GM11168 (cell line): Measurements from ENCODE around the gene ZFHX3.

Experiments
- in situ Hi-C: fragments of 300-500 bp; cut with MboI; formaldehyde crosslinking; loops from one replicate; pipeline ENCODE4 v1.12.0; 2022; ENCODE audit warnings: low sequenced_read_pairs; ENCODE audit not compliant: unreplicated experiment

The ZFHX3 gene

DNA sequence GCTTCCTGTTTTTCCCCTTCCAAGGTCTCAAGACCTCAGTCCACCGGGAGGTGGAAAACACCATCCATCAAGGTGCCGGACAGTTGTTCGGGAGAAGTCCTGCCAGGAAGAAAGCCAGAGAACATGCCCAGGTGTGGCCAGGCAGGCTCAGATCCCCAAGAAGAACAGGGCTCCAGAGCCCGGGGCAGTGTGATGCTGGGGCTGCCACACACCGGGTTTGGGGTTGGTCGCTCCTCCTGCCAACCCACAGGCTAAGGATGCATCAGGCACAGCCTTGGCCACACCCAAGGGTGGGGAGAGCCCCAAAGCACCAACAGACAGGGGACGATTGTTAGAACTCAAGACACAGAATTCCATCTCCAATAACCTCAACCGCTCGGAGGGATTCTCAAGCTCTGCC lies 19.7 kb downstream of the ZFHX3 start:
- in situ Hi-C loops, result no loop called here

DNA sequence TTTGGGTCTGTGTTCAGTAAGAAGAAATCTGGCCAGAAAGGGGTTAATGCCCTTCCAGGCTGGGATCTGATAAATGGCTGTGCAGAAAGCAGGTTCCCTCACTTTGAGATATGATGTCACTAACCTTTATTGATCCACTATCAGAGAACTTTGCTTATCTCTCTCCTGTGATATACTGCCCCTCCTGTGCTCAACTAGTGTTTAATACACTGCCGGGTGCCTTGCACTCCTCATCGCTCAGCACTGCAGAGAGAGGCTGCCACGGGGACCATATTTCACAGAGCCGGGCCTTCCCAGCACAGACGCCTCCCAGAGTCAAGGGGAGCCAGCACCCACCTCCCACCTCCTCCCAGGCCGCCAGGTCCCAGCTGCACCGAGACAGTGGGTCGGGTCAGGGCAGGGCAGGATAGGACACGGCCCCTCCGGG lies 20.2 kb downstream of the ZFHX3 start:
- in situ Hi-C loops, result no loop called here

DNA sequence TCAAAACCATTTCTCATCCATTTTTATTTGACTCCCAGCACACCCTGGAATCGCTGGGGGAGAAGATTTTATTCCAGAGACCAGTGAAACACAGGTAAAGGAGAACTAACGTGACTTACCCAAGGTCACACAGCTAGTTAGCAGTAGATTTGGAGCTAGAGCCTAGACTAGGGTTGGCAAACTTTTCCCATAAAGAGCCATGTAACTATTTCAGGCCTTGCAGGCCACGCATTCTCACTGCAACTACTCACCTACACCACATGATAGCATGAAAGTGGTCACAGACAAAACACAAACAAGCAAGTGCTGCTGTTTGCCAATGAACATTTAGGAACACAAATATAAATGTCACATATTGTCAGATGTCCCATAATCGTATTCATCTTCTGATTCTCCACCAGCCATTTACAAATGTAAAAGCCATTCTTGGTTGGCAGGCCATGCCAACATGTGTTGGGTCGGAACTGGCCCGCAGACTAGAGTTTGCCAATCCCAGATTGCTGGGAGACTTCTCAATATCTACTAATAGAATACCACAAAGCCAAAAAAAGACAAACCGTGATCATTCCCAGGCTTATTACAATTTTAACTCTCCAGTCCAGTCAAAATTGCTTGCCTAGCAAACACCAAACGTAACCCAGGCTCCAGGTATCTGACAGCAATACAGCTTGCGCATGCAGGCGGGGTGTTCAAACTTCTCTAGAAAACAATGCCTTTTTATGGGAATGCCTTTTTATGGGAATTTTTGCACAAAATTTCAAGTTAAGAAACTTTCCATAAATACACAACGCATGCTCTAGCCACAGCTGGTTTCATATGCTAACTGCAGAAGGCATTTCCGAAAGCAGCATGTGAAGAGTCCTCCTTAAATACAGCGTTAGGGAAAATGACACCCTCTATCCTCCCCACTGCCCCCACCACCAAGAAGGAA lies 20.9 kb downstream of the ZFHX3 start:
- in situ Hi-C loops, result no loop called here

DNA sequence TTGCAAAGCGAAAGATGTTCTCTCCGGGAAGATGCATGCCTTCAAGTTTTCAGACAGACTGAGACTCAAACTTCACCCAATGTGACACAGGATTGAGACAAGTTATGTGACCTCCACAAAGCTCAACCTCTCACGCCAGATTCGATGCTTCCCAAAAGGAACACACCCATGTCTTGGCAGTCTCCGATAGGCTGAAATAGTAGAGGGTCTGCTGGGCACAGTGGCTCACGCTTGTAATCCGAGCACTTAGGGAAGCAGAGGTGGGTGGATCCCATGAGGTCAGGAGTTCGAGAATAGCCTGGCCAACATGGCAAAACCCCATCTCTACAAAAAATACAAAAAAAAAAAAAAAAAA lies 22.1 kb downstream of the ZFHX3 start:
- in situ Hi-C loops, result no loop called here

DNA sequence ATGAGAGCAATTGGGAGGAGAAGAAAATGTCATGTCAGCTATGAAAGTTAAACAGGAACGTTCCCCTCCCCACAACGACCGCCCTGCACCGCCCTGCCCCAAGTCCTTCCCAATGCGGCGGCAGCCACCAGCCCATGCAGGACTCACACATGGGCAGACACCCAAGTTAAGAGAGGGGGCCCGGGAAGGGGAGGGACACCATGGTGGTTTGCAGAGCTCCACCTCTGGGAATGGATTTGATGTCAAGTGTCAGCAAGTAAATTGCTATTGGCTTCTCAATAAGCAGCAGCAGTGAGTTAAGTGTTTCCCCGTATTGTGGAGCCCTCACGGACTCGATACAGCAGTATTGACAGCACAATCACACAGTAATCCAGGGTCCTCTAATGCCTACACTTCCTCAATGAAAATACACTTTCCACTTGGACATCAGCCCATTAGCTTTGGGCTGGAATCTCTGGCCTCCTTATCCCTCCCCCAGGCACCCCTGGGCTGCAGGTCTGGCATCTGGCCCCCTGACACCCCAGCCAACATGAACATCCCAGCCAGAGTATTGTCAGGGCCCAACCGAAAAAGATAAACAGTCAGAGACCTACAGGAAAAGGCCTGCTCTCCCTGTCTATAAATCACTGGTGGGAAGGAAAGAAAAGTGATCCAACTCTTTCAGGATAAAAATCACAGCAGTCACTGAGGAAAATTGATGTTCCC lies 22.6 kb downstream of the ZFHX3 start:
- in situ Hi-C loops, result no loop called here

DNA sequence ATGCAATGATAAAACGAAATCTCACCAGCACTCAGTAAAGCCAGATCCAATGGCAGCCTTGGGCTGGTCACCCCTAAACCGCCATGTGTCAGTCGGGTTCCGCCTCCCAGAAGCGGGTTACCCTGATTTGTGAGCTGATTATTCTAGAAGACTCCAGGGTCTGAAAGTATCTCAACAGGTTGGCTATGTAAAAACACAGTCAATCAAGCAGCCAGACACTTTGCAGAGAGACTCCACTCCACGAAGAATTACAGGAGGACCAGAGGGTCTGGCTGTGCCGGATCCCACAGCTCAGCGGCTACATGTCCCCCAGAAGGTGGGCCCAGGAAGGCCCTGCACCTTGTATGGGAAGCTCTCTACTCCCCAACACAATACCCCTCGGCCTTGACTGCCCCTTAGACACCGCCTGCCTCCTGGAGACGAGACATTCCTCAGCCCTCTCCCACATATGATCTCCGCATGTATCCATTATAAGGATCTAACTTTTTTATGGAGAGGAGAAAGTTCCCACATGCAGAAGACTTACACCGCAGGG lies 23.3 kb downstream of the ZFHX3 start:
- in situ Hi-C loops, result no loop called here

DNA sequence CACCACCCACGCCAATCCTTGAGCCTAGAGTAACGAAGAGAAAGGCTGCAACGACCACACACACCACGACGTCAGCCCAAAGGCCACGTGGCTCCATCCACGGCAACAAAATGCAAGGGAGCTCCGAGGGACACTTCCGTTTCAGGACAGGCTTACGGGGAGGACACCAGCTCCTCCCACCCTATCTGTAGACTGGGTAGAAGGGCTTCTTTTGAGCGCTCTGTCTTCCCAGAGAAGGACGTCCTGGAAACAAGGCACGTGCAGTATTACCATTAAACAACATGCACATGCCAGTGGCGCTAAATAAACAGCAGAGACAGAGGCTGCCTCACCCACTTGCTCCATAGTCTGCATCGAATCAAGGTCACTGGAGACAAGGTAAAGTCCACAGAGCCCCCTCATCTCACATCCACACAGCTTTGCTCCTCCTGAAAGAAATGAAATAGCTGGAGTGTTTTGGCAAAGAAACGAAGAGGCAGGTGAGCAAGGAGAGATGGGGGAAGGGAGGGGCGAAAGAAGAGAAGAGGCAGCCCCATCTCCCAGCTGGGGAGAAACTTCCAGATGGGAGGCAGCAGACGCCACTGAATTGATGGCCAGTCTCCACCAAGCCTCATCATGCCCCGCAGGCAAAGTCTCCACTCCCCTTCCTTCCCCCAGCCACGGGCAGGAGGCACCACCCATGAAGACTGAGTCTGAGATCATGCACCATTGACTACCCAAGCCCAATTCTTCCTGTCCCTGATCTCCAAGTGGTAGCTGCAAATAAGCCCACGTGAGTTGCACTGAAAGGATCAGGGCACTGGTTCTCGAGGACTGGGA lies 24.0 kb downstream of the ZFHX3 start:
- in situ Hi-C loops, result no loop called here

DNA sequence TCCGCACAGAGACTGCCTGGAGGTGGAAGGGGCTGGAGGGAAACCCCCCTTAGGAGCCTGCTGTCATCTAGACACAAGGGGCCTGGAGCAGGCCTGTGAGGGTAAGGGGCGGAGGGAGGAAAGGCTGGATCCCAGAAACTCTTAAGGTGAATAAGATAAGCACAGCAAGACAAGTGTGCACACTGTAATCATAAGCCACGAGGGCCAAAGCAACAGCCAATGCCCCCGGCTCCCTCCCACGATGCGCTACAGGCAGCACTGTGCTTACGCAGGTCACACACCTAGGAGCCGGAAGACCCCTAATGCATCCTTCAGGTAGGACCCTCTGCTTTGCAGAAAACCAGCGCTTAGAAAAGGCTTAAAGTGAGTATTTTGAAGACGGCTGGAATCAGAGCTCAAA lies 24.6 kb downstream of the ZFHX3 start:
- in situ Hi-C loops, result no loop called here

DNA sequence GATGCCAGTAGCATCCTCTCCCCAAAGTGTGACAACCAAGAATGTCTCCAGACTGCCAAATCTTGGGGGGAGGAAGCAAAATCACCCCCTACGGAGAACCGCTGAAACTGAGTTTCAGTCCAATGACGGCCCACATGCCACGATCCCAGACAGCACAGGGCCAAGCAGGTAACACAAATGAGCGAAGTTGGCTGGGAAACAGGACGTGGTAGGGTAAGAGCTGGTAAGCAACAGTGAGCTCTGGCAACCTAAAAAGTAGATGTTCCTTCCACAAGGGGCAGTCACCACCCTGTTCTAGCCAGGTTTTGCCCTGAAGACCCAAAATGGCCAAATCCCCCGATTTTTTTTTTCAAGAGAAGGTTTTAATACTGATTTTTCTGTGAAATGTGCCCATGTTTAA lies 25.4 kb downstream of the ZFHX3 start:
- in situ Hi-C loops, result no loop called here

DNA sequence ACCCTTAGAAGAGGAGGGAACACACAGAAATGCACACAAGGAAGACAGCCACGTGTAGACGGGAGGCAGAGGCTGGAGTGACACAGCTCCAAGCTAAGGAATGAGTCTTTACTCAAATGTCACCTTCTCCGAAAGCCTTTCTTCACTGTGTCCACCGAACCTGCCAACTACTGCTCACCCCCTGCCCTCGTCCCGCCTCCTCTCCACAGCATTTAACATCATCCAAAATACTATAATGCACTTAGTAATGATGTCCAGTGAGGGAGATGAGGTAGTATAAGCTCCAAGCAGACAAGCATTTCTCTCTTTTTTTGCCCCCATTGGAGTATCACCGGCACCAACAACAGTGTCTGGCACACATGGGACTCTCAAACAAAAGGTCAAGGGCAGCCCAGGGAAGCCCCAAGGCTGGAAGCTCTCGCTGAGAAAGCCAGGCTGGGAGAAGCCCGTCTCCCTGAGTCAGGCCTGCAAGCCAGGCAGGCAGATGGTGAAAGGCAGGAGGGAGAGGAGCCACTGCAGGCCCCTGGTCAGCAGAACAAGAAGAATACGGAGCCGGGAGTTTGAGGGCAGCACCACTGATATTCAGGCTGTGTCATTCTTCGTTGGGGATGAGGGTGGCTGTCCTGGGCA lies 25.9 kb downstream of the ZFHX3 start:
- in situ Hi-C loops, result no loop called here

DNA sequence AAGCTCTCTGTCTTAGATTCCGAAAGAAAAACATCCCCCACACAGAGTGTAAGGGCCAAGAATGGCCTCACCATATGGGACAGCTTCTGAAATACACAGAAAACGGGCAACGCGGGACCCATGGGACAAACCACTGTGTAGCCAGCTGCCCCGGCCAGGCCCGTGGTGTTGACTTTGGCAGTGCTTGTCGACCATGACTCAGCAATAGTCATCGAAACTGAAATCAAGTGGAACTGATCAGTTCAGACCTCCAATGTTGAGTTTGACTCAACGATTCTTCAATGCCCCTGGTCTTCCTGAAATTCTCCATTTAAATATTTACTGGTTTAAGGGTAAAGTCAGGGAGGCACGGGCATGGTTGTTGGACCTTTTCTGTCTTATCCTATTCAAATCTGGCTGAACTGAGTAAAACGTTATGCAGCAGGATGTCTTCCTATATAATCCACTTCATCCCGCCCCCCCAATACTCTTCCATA lies 27.5 kb downstream of the ZFHX3 start:
- in situ Hi-C loops, result no loop called here

DNA sequence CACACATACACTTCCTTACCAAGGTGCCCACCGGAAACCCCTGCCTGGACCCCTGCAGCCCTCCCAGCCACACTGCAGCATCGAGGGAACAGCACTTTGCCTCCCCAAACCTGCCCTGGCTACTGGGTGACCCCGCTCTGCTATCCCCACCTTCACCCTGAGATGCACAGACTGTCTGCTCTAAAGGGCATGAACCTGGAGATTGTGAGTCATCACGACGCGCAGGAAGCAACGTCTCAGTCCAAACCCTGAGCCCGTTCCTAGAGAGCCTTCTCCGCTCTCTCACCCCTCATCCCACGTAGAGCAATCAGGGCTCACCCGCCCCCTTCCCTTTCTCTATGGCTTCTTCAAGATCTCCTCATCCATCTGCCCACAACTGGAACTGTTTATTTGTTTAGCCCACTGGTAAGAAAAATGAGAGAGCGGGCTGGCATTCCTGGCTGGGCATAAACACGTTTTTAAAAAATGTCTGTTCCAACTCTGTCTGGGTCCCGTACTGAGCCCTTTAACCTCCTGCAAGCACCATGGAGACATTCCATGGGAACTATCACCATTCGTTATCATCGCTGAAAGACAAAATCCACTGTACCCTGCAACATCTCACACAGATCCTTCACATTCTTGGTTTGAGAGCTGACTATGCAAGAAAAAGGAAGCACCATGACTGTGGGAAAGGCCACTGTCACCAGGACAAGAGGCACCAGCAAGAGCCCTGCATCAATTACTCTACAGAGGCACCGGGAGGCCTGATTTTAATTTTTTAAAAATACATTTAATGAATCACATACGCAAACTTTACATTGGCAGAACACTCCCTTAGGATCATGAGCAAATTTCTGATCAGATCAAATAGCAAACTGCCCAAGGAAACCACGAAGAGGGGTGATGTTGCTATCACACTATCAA lies 28.2 kb downstream of the ZFHX3 start:
- in situ Hi-C loops, result no loop called here

DNA sequence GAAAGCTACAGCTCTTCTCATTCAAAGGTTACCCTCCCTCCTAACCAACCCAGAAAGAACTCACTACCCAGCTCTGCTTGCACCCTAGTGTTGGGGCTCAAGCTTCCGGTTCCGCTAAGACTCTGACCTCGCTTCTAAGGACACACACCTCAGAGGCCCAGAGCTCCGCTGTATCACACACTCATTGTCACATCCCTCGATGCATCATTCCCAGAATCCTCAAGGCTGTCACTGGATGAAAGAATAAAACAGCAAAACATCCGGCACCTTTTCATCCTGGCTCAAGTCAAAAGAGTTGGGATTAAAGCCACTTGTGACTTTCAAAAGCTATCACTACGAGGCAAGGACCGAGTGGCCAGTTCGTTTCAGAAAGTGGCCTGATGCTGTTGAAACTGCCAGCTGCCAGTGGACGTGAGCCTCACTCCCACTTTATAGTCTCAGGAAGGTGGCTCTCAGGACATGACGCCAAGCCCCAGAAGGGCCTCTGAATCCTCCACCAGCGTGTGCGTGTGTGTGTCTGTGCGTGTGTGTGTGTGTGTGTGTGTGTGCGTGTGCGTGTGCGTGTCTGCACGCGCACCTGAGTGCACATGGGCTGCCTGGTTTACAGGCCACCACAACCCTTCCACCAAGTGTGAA lies 29.0 kb downstream of the ZFHX3 start:
- in situ Hi-C loops, result no loop called here

DNA sequence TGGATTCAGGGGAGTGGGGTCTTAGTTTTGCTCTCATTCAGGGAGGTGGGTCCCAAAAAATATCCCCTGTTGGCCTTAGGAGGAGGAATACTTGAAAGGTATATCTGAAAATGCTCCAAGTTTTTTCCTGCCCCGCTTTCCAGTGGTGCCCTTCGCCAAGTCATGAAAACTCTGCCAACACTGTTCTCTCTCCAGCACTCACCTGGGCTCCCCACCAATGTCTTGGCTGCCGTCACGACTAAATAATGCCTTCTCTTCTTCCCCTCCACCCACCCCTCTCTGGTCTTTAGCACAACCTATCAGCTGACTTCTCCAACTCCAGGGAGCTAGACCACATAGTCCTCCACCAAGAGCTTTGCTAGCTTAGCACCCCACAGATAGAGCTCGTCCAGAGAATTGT lies 30.6 kb downstream of the ZFHX3 start:
- in situ Hi-C loops, result no loop called here

DNA sequence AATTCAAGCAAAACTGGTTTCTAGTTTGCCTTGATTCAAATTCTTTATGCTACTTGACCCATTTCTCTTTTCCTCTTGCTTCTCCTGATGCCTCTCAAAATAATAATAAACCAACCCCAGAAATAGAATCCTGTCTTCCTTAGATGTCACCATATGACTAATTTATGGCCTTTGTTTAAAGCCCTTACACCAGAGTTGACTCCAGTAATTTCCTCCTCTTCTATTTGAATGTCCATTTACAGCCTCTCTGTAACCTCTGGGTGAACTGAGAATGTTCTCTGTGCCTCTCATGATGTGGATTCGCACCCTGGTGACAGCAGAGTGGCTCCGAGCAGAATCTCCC lies 31.5 kb downstream of the ZFHX3 start:
- in situ Hi-C loops, result no loop called here

DNA sequence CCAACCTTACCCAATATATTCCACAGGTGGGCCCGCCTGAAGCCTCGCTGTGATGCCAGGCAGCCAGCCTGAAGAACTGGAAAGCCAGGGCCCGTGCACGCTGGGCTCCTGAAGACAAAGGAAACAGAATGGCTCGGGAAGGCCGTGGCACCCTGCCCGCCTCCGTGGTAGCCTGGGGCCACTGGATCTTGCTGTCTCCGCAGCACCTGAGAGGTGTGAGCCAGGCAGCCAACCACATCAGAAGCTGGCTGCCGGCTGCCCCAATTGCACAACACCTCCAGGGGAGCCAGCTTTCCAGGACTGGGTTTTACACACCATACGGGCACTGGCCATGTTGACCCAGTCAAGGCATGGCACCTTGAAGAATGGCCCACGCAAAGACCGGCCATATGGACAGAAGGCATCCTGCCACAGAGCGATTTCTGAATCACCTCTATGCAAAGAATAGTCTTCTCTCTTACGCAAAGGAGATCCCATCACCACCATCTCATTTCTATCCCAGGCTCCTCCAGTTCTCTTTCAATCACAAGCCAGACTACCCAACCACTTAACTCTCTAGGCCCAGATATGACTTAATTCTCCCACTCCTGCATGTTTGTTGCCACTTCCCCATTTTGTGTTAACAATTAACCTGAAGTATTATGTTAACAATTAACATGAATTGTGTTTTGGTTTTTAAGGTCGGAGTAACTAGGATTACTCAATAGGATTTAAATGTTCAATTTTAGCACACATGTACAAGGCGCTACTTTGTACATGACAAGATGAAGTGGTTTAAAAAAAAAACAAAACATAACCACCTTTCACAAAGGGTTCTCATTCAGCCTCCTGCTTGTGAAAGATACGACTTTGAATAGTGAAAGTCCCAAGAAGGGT lies 32.1 kb downstream of the ZFHX3 start:
- in situ Hi-C loops, result no loop called here

DNA sequence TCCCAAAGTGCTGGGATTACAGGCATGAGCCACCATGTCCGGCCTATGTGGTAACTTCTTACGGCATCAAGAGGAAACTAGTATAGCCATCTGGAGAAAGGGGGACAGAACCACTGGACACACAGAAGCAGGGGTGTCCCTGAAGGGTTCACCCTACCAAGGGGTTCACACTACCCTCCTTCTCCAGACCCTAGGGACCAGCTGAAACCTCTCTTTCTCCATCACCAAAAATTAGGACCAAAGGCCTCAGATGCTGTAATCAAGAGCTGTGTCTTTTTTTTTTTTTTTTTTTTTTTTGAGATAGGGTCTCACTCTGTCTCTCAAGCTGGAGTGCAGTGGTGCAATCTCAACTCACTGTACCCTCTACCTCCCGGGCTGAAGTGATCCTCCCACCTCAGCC lies 33.2 kb downstream of the ZFHX3 start:
- in situ Hi-C loops, result no loop called here

DNA sequence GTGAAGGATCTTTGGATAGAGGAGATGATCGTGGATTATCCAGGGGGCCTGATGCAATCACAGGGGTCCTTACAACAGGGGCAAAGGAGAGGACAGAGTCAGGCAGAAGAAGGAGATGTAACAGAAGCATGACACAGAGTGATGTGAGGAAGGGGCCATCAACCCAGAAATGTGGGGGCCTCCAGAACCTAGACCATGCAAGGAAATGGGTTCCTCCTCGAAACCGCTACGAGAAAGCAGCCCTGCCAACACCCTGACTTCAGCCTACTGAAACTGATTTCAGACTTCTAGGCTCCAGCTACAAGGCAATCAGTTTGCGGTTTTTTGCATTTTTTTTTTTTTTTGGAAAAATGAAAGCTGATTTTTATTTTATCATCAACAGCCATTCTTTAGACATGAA lies 34.0 kb downstream of the ZFHX3 start:
- in situ Hi-C loops, result no loop called here
